ENCODE data around the gene AUTS2.

DNA sequence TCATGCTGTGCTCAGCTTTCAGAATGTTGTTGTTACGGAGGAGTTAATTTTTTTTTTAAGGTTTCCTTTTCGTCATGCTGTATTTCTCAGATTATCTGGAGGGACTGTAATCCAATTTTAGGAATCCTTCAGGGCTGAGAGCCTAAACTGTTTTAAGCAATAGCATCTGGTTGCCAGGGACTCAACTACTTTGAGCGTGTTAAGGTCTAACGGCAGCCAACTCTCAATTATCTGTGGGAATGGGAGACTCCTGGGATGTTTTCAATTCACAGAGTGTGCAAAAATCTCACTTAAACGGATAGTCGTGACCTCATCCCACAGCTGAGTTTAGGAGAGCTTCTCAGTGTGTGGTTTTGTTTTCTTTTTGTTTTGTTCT, 291.7 kb downstream of the AUTS2 start:
- TF ChIP-seq CTCF (conservative IDR thresholded peaks at IDR 0.05; ENCODE audit: low read depth, low read length) (no peak), EZH2 (IDR thresholded peaks at IDR 0.05; ENCODE audit: borderline replicate concordance, low read depth, low read length, poor library complexity, severe bottlenecking) (no peak)

Data from A673 (cell line).